Amygdala (tissue), 56 donors: Measurements from ENCODE around the gene FAM135A.
A peak's percentile ranks its signal among the peaks of the same experiment; 100 is the strongest.
"Not testable (repeated sequence)": the region's sequence is repeated elsewhere in the genome, so short reads cannot be mapped to it uniquely, and the experiment has no call there.

ENCODE experiments used
- DNase-seq, 56 donors: peaks; one replicate each; lab custom pipeline; 2025; lab: John Stamatoyannopoulos, UW

The FAM135A gene

DNA sequence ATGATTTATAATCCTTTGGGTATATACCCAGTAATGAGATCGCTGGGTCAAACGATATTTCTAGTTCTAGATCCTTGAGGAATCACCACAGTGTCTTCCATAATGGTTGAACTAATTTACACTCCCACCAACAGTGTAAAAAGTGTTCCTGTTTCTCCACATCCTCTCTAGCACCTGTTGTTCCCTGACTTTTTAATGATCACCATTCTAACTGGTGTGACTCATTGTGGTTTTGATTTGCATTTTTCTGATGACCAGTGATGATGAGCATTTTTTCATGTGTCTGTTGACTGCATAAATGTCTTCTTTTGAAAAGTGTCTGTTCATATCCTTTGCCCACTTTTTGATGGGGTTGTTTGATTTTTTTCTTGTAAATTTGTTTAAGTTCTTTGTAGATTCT lies 40.6 kb downstream of the FAM135A start:
- not testable (repeated sequence) for DNase-seq

- DNase-seq = no peak
These were observed 43.4 kb downstream of the FAM135A start for GRCh38 chr6:70456735-70457134.

- no peak for DNase-seq
These were observed 45.9 kb downstream of the FAM135A start for GRCh38 chr6:70459235-70459634.

GRCh38 chr6:70459699-70460098 lies 46.4 kb downstream of the FAM135A start:
- not testable (repeated sequence) for DNase-seq

GRCh38 chr6:70470016-70470415 lies 56.7 kb downstream of the FAM135A start:
- DNase-seq = no peak

DNA sequence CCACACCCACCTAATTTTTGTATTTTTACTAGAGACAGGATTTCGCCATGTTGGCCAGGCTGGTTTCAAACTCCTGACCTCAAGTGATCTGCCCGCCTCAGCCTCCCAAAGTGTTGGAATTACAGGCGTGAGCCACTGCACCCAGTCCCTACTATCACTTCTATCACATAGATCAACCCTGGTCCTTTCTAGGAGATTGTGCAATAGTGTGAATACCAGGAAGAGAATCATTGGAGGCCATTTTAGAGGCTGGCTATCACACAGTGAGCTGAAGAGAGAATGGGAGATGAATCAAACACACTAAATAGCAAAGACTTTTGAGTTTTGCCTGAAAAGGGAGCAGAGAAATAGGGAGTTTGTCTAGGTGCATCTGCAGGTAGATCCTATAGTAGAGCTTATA lies 57.2 kb downstream of the FAM135A start:
- DNase-seq = not testable (repeated sequence)

- DNase-seq = peak in 1 of 56 donors; percentile 1
These were observed 61.4 kb downstream of the FAM135A start for GRCh38 chr6:70474751-70475150.

DNA sequence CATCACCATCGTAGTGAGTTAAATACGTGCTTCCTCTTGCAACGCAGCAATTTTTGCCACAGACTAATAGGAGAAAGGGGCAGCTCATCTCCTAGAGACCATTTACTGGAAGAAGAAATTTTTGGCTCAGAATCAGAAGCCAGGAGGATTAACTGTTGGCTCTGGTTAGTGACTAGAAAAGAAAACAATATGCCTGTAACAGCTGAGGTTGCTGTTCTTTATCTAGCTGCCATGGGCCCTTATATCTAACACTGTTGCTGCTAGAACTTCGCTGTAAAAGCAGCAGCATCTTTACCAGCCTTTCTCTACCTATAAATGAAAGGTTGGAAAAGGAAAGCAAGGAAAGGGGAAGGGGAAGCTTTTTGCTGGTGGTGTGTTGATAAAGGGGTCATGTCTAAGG lies 65.9 kb downstream of the FAM135A start:
- DNase-seq = no peak

GRCh38 chr6:70486638-70487037 lies 73.3 kb downstream of the FAM135A start:
- DNase-seq = not testable (repeated sequence)

GRCh38 chr6:70489364-70489763 lies 76.1 kb downstream of the FAM135A start:
- DNase-seq = no peak

- no peak for DNase-seq
These were observed 81.5 kb downstream of the FAM135A start for GRCh38 chr6:70494833-70495232.

DNA sequence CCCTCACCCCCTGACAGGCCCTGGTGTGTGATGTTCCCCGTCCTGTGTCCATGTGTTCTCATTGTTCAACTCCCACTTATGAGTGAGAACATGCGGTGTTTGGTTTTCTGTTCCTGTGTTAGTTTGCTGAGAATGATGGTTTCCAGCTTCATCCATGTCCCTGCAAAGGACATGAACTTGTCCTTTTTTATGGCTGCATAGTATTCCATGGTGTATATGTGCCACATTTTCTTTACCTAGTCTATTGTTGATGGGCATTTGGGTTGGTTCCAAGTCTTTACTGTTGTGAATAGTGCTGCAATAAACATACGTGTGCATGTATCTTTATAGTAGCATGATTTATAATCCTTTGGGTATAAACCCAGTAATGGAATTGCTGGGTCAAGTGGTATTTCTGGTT lies 82.5 kb downstream of the FAM135A start:
- not testable (repeated sequence) for DNase-seq

DNA sequence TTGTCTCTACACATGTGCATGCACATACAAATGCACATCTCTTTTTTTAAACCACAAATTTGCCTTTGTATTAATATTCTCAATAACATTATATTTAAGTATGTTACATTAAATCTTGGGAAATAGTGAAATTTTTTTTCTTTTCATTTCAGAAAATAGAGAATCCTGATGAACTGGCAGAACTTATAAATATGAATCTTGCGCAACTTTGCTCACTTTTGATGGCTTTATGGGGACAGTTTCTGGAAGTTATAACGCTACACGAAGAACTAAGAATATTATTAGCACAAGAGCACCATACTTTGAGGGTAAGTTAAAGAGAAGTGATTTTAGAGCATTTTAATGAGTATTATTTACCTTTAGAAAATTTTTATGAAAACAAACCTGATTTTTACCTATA lies 89.2 kb downstream of the FAM135A start:
- no peak for DNase-seq

- DNase-seq = no peak
These were observed 90.6 kb downstream of the FAM135A start for GRCh38 chr6:70503813-70504465.

DNA sequence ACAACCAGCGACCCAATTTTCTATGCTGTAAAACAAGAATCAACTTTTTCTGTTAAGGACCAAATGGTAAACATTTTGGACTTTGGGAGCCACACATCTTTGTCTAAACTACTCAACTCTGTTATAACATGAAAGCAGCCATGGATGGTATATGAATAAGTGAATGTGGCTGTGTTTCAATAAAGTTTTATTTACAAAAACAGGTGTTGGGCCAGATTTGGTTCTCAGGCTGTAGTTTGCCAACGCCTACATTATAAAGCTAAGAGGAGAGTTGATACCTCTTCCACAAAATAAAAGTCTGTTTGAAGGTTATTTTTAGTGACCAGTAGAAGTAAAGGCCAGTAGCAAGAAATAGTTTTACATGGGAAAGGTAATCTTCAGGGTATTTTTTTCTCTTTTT lies 93.0 kb downstream of the FAM135A start:
- no peak for DNase-seq

DNA sequence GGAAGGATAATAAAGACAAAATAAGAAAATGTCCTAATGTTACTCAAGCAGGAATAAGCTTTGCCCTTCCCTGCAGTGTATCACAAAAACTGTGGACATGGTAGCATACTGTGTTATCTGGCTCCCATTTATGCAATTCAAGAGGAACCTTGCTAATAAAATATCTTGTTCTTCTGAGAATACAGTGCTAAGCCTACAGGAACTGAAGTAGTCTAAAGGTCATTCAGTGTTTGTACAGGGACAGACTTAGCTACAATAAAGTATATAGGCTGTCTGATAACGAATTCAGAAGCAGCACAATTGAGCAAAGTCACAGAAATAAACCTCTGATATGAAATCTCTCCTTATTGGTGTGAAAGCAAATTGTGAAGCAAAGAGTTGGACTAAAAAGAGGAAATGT lies 93.9 kb downstream of the FAM135A start:
- no peak for DNase-seq

DNA sequence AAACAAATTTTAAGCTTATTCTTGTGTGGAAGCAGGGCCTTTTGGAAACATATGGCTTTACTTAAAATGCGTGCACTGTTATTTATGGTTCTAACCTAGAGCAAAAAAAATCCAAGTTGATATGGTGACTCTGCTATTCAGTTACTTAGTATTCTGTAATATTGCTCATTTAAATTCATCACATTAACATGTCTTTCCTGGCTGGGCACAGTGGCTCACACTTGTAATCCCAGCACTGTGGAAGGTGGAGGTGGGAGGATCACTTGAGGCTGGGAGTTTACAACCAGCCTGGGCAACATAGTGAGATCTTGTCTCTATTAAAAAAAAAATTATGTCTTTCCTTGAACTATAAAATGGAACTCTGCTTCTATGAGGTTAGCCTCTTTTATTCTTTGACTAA lies 95.6 kb downstream of the FAM135A start:
- no peak for DNase-seq

- DNase-seq = no peak
These were observed 97.3 kb downstream of the FAM135A start for GRCh38 chr6:70510600-70510999.

- DNase-seq = no peak
These were observed 105.4 kb downstream of the FAM135A start for GRCh38 chr6:70518723-70519122.

GRCh38 chr6:70520575-70520974 lies 107.3 kb downstream of the FAM135A start:
- no peak for DNase-seq

GRCh38 chr6:70524721-70525286 lies 111.5 kb downstream of the FAM135A start:
- DNase-seq = no peak

- no peak for DNase-seq
These were observed 113.9 kb downstream of the FAM135A start for GRCh38 chr6:70527071-70527737.
